Sigmoid colon (tissue), 3 donors: ENCODE measurements around the gene SMAD3.

ENCODE experiments used
- POLR2A ChIP-seq, 2 donors: fragments of 450-650 bp; IDR thresholded peaks; one replicate each; pipeline ENCODE4 v1.6.1; 2016; ENCODE audit warnings: antibody characterized with exemption in 2 of 2, mild to moderate bottlenecking in 2 of 2, moderate library complexity in 2 of 2
- TF ChIP-seq, protein P1 (sequence below), 4 experiments: fragments of 450-650 bp in 3 of 4; fragments of 200-600 bp in 1 of 4; IDR thresholded peaks; one replicate each; pipeline ENCODE4 v1.5.1; 2016 to 2019; ENCODE audit warnings: antibody characterized with exemption in 4 of 4, mild to moderate bottlenecking in 3 of 4, moderate library complexity in 2 of 4

- TF ChIP-seq, protein P1, sequence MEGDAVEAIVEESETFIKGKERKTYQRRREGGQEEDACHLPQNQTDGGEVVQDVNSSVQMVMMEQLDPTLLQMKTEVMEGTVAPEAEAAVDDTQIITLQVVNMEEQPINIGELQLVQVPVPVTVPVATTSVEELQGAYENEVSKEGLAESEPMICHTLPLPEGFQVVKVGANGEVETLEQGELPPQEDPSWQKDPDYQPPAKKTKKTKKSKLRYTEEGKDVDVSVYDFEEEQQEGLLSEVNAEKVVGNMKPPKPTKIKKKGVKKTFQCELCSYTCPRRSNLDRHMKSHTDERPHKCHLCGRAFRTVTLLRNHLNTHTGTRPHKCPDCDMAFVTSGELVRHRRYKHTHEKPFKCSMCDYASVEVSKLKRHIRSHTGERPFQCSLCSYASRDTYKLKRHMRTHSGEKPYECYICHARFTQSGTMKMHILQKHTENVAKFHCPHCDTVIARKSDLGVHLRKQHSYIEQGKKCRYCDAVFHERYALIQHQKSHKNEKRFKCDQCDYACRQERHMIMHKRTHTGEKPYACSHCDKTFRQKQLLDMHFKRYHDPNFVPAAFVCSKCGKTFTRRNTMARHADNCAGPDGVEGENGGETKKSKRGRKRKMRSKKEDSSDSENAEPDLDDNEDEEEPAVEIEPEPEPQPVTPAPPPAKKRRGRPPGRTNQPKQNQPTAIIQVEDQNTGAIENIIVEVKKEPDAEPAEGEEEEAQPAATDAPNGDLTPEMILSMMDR (IDR thresholded peaks at IDR 0.05), result no peak
- TF ChIP-seq POLR2A (IDR thresholded peaks at IDR 0.05), result no peak
These were observed 46.3 kb upstream of the SMAD3 start for GRCh38 chr15:67019069-67019468.
